MCF 10A (cell line): ENCODE measurements around the gene ZBTB40. TPM values are rescaled to one million over a fixed set of nuclear protein-coding genes. Genes with fewer than 3 reads are reported as not detected.

Experiments used
- BruUV-seq: library from RNA; stranded (reverse); fragments of 400-500 nt; replicated peaks from 2 replicates; lab custom pipeline; 2021; lab: Mats Ljungman, UMichigan
- CTCF ChIA-PET: fragments of 300-600 bp; sonication (Branson Sonifier 250); formaldehyde crosslinking; extraction: SDS; loops from one replicate; lab custom pipeline; 2021; ENCODE audit warnings: antibody characterized with exemption, inconsistent platforms; lab: Yijun Ruan, JAX
- POLR2A ChIA-PET: fragments of 300-600, 350-650 bp; sonication (Branson Sonifier 250); formaldehyde crosslinking; extraction: SDS; loops from one replicate; lab custom pipeline; 2020; ENCODE audit warnings: antibody characterized with exemption, inconsistent platforms; lab: Yijun Ruan, JAX
- DNase-seq: peaks from one replicate; pipeline ENCODE4 v3.0.0-alpha.2; 2018; ENCODE audit not compliant: unreplicated experiment
- H3K27ac Mint-ChIP-seq: one replicate; pipeline ENCODE4 v1.8.0; 2022; ENCODE audit warnings: mild to moderate bottlenecking, low read depth, mixed read lengths; ENCODE audit not compliant: unreplicated experiment
- H3K27me3 Mint-ChIP-seq: one replicate; pipeline ENCODE4 v1.8.0; 2022; ENCODE audit warnings: mixed read lengths; ENCODE audit not compliant: insufficient read depth, unreplicated experiment
- H3K36me3 Mint-ChIP-seq: one replicate; pipeline ENCODE4 v1.8.0; 2022; ENCODE audit warnings: mild to moderate bottlenecking, moderate library complexity, mixed read lengths; ENCODE audit not compliant: insufficient read depth, unreplicated experiment
- H3K4me1 Mint-ChIP-seq: one replicate; pipeline ENCODE4 v1.8.0; 2022; ENCODE audit warnings: mixed read lengths; ENCODE audit not compliant: insufficient read depth, unreplicated experiment
- H3K4me3 Mint-ChIP-seq: one replicate; pipeline ENCODE4 v1.8.0; 2022; ENCODE audit warnings: mild to moderate bottlenecking, moderate library complexity, mixed read lengths; ENCODE audit not compliant: unreplicated experiment
- H3K9me3 Mint-ChIP-seq: one replicate; pipeline ENCODE4 v1.8.0; 2022; ENCODE audit warnings: mixed read lengths; ENCODE audit not compliant: unreplicated experiment
- intact Hi-C: fragments of 100-400 bp; cut with micrococcal nuclease; formaldehyde crosslinking; loops from 2 replicates; pipeline ENCODE4 v1.14.1; 2022
- total RNA-seq: library from RNA; stranded (reverse); gene quantifications from 2 replicates; pipeline ENCODE4 v1.2.3, GENCODE V29; 2022
- TF ChIP-seq, protein P1 (sequence below): fragments of 200-600 bp; IDR thresholded peaks from one replicate; pipeline ENCODE4 v1.8.0; 2022; ENCODE audit warnings: antibody characterized with exemption, mild to moderate bottlenecking; ENCODE audit not compliant: unreplicated experiment

Gene ZBTB40
- total RNA-seq, 1 experiment from 2014 or later: 20.4 TPM

DNA sequence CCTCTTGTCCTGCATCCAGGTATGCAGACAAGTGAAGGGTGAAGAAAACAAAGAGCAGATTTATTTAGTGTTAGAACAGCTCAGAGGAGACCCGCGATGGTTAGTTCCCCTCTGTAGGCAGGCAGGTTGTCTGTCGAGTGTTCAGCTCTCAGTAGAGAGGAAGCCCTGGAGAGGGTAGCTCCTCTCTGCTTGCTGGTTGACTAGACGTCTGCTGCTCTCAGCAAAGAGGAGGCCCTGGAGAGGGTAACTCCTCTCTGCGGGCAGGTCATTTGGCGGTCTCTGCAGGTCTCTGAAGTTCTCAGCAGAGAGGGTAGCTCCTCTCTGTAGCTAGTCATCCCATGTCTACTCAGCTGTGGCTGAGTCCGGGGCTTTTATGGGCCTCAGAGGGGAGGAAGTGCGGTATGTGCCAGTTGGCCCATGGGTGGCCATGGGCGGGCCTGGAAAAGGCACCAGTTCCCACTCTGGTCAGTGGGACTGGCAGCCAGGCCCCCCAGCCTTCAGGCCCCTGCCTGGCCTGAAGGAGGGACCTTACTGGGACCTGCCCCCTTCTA is 13.4 kb downstream of the ZBTB40 start:
- no peaks in the 10 kb centered on the region for H3K9me3 Mint-ChIP-seq
- TF ChIP-seq, protein P1, sequence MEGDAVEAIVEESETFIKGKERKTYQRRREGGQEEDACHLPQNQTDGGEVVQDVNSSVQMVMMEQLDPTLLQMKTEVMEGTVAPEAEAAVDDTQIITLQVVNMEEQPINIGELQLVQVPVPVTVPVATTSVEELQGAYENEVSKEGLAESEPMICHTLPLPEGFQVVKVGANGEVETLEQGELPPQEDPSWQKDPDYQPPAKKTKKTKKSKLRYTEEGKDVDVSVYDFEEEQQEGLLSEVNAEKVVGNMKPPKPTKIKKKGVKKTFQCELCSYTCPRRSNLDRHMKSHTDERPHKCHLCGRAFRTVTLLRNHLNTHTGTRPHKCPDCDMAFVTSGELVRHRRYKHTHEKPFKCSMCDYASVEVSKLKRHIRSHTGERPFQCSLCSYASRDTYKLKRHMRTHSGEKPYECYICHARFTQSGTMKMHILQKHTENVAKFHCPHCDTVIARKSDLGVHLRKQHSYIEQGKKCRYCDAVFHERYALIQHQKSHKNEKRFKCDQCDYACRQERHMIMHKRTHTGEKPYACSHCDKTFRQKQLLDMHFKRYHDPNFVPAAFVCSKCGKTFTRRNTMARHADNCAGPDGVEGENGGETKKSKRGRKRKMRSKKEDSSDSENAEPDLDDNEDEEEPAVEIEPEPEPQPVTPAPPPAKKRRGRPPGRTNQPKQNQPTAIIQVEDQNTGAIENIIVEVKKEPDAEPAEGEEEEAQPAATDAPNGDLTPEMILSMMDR: no peak
- no peak overlapping the region for H3K4me3 Mint-ChIP-seq
- ChIA-PET CTCF (no interaction called here), POLR2A (no interaction called here)
- no peak for DNase-seq
- no peaks in the 10 kb centered on the region for H3K27me3 Mint-ChIP-seq
- peaks cover 5% of the 10 kb centered on the region for H3K4me1 Mint-ChIP-seq
- intact Hi-C loops: no loop called here
- no peak overlapping the region for H3K27ac Mint-ChIP-seq
- H3K36me3 Mint-ChIP-seq: no peaks in the 10 kb centered on the region
- BruUV-seq: no TSS peak

DNA sequence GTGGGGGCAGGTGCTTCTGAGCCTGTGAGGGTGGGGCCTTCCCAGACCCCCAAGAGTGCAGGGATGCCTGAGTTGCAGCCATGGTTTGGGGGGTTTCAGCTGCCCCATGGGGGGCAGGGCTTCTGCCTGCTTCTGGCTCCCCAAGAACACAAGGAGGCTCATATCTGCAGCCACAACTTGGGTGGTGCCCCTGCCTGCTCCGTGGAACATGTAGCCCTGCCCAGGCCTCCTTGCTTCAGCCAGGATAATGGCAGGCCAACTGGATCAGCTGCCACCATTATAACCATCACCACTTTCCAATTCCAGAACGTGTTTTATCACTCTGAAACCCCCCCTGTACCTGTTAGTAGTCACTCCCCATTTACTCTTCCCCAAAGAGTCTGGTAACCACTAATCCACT is 14.0 kb downstream of the ZBTB40 start:
- no peak for DNase-seq
- no TSS peak for BruUV-seq
- TF ChIP-seq, protein P1: no peak
- no peaks in the 10 kb centered on the region for H3K9me3 Mint-ChIP-seq
- H3K36me3 Mint-ChIP-seq: no peaks in the 10 kb centered on the region
- peaks cover 5% of the 10 kb centered on the region for H3K4me1 Mint-ChIP-seq
- intact Hi-C loops: no loop called here
- ChIA-PET CTCF (no interaction called here), POLR2A (no interaction called here)
- no peaks in the 10 kb centered on the region for H3K27me3 Mint-ChIP-seq
- H3K4me3 Mint-ChIP-seq: no peak overlapping the region
- no peak overlapping the region for H3K27ac Mint-ChIP-seq

DNA sequence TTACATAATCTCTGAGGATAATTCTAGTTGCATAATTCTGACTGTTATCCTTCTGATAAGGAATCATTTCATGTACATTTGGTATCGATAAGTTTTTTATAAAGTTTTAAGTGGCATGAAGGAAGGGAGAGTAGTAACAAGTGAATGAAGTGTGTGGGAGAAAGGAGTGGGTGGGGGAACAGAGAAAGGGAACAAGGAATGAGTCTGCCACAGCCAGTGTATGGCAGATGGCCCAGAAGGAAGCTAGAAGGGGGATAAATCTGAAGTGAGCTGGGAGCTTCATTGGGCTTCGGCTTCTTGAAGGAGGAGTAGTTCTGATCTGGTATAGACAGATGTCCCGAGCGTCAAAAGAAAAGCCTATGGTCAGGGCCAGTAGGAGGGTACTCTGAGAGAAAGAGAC is 18.6 kb downstream of the ZBTB40 start:
- ChIA-PET CTCF (no interaction called here), POLR2A (no interaction called here)
- no peak for DNase-seq
- no peaks in the 10 kb centered on the region for H3K9me3 Mint-ChIP-seq
- no peaks in the 10 kb centered on the region for H3K4me1 Mint-ChIP-seq
- intact Hi-C loops: no loop called here
- peak overlapping the region; percentile 17 for H3K27ac Mint-ChIP-seq
- no peaks in the 10 kb centered on the region for H3K27me3 Mint-ChIP-seq
- TF ChIP-seq, protein P1: no peak
- no peaks in the 10 kb centered on the region for H3K36me3 Mint-ChIP-seq
- H3K4me3 Mint-ChIP-seq: no peak overlapping the region
- no TSS peak for BruUV-seq

DNA sequence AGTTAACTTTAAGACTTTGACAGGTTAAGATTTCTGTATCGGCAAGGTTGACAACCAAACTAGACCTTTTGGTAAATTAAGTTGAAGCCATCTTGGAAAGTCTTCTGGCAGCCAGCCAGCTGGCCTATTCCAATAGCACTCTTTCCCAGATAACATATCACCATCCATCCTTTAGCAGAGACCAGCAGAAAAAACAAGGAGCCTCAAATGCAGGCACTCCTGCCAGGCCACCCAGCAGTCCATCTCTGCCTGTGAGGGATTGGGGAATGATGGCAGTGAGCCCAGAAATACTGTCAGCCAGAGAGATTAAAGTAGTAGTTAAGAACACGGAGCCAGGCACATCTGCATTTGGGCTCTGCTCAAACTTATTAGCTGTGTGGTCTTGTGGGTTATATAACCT is 19.4 kb downstream of the ZBTB40 start:
- Mint-ChIP-seq H3K36me3 (no peaks in the 10 kb centered on the region), H3K4me3 (no peak overlapping the region), H3K4me1 (no peaks in the 10 kb centered on the region), H3K27me3 (no peaks in the 10 kb centered on the region), H3K27ac (no peak overlapping the region), H3K9me3 (no peaks in the 10 kb centered on the region)
- TF ChIP-seq, protein P1: no peak
- CTCF ChIA-PET: interaction anchor here (0.6 kb wide), 1 partner anchor 256 kb away, joined by 4 read pairs; no protein-coding TSS in a partner anchor
- no TSS peak for BruUV-seq
- intact Hi-C loops: no loop called here
- peak; percentile 5 for DNase-seq
- POLR2A ChIA-PET: no interaction called here
